ENCODE results near the gene OR2T3. TPM values are rescaled to one million over a fixed set of nuclear protein-coding genes. Genes with fewer than 3 reads are reported as not detected.
A peak's percentile ranks its signal among the peaks of the same experiment; 100 is the strongest.
"Not testable (repeated sequence)": the region's sequence is repeated elsewhere in the genome, so short reads cannot be mapped to it uniquely, and the experiment has no call there.

Gene OR2T3
- total and polyA plus RNA-seq, 8 donors: not detected

- H3K36me3 ChIP-seq; H3K4me1 ChIP-seq; H3K27ac ChIP-seq; H3K9me3 ChIP-seq; DNase-seq; intact Hi-C loops (cut with DNase I); H3K4me3 ChIP-seq; H3K27me3 ChIP-seq; ATAC-seq: not testable (repeated sequence)
Observed at GRCh38 chr1:248481686-248482579, 8.8 kb downstream of the OR2T3 start.

- ATAC-seq; DNase-seq; H3K9me3 ChIP-seq; H3K4me3 ChIP-seq; intact Hi-C loops (cut with DNase I); H3K4me1 ChIP-seq; H3K27me3 ChIP-seq; H3K27ac ChIP-seq; H3K36me3 ChIP-seq: not testable (repeated sequence)
Observed at GRCh38 chr1:248488289-248488688, 15.1 kb downstream of the OR2T3 start, which contains the start of gene OR2T5. Gene OR2T5, plus strand, starts transcription at chr1:248488589. Its CDS starts 0 bp downstream, at chr1:248488589.

- H3K4me3 ChIP-seq; H3K9me3 ChIP-seq; H3K4me1 ChIP-seq; ATAC-seq; DNase-seq; H3K27ac ChIP-seq; intact Hi-C loops (cut with DNase I); H3K27me3 ChIP-seq; H3K36me3 ChIP-seq: not testable (repeated sequence)
Observed at GRCh38 chr1:248496661-248497060, 23.5 kb downstream of the OR2T3 start.

GRCh38 chr1:248500305-248501035 is 27.3 kb downstream of the OR2T3 start:
- H3K36me3 ChIP-seq; DNase-seq; H3K4me1 ChIP-seq; H3K9me3 ChIP-seq; H3K27me3 ChIP-seq; H3K27ac ChIP-seq; intact Hi-C loops (cut with DNase I); H3K4me3 ChIP-seq; ATAC-seq: not testable (repeated sequence)

DNA sequence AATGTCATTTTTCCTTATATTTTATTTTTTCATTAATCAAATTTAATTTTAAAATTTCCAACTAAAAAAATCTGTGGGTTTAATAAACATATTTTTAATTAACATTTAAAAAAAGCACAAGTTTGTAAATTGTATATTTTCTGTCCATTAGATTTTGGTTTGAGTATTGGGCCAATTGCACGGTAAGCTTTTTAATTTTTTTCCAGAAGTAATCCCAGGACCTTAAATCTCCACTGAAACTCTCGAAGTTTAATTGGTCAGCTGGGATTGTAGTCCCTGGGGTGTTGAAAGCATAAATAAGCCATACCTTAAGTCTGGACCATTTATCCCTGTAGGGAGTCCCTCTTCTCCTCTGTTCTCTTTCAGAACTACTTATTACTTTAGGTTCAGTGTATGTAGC is 34.6 kb downstream of the OR2T3 start, which contains the start of gene OR2G6:
TSS of gene OR2G6 (plus strand) at position 301 of the 400 bp plus-strand sequence. CDS start 13,574 bp downstream, outside the sequence.
- H3K4me1 ChIP-seq; H3K27ac ChIP-seq; ATAC-seq; H3K9me3 ChIP-seq; H3K4me3 ChIP-seq; intact Hi-C loops (cut with DNase I); DNase-seq; H3K27me3 ChIP-seq; H3K36me3 ChIP-seq: not testable (repeated sequence)

- H3K36me3 ChIP-seq; H3K4me3 ChIP-seq; DNase-seq; intact Hi-C loops (cut with DNase I); ATAC-seq; H3K4me1 ChIP-seq; H3K27ac ChIP-seq; H3K27me3 ChIP-seq; H3K9me3 ChIP-seq: not testable (repeated sequence)
Observed at GRCh38 chr1:248510217-248510616, 37.1 kb downstream of the OR2T3 start.

GRCh38 chr1:248521856-248522255 is 48.7 kb downstream of the OR2T3 start:
- Histone ChIP-seq H3K9me3 (peaks cover 0 to 2% of the 10 kb centered on the region in 2 donors), H3K27me3 (no peaks in the 10 kb centered on the region), H3K27ac (no peak overlapping the region), H3K4me1 (no peaks in the 10 kb centered on the region), H3K36me3 (no peaks in the 10 kb centered on the region), H3K4me3 (no peak overlapping the region)
- intact Hi-C loops (cut with DNase I): no loop called here
- TF ChIP-seq, protein P1, sequence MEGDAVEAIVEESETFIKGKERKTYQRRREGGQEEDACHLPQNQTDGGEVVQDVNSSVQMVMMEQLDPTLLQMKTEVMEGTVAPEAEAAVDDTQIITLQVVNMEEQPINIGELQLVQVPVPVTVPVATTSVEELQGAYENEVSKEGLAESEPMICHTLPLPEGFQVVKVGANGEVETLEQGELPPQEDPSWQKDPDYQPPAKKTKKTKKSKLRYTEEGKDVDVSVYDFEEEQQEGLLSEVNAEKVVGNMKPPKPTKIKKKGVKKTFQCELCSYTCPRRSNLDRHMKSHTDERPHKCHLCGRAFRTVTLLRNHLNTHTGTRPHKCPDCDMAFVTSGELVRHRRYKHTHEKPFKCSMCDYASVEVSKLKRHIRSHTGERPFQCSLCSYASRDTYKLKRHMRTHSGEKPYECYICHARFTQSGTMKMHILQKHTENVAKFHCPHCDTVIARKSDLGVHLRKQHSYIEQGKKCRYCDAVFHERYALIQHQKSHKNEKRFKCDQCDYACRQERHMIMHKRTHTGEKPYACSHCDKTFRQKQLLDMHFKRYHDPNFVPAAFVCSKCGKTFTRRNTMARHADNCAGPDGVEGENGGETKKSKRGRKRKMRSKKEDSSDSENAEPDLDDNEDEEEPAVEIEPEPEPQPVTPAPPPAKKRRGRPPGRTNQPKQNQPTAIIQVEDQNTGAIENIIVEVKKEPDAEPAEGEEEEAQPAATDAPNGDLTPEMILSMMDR (IDR thresholded peaks at IDR 0.05): no peak
- ATAC-seq (no peak), DNase-seq (peak in 1 of 4 donors; percentile 45)

Other genes starting within 250 kb of the OR2T3 start
- gene OR2M4, start 241.9 kb upstream of the OR2T3 start, total RNA-seq: not detected
- under 1 TPM; 0.04 to 0.12 (median 0.08) TPM for gene OR2M4, start 241.9 kb upstream of the OR2T3 start, polyA plus RNA-seq (ENCODE audit: insufficient read length in 6 of 6)
- gene OR2T33, start 195.4 kb upstream of the OR2T3 start, total RNA-seq: not detected
- not detected for gene OR2T33, start 195.4 kb upstream of the OR2T3 start, polyA plus RNA-seq (ENCODE audit: insufficient read length in 6 of 6)
- gene OR2T12, start 169.9 kb upstream of the OR2T3 start, total RNA-seq: not detected
- under 1 TPM in 4 of 6 donors, not detected in 2; 0.03 to 0.07 (median 0.05) TPM for gene OR2T12, start 169.9 kb upstream of the OR2T3 start, polyA plus RNA-seq (ENCODE audit: insufficient read length in 6 of 6)
- gene OR2M7, start 148.8 kb upstream of the OR2T3 start, total RNA-seq: not detected
- not detected for gene OR2M7, start 148.8 kb upstream of the OR2T3 start, polyA plus RNA-seq (ENCODE audit: insufficient read length in 6 of 6)
- not detected for gene OR14C36, start 124.6 kb upstream of the OR2T3 start, total RNA-seq
- not detected for gene OR14C36, start 124.6 kb upstream of the OR2T3 start, polyA plus RNA-seq (ENCODE audit: insufficient read length in 6 of 6)
- gene OR2T4, start 111.7 kb upstream of the OR2T3 start, total RNA-seq: not detected
- not detected for gene OR2T4, start 111.7 kb upstream of the OR2T3 start, polyA plus RNA-seq (ENCODE audit: insufficient read length in 6 of 6)
- not detected for gene OR2T6, start 97.6 kb upstream of the OR2T3 start, total RNA-seq
- gene OR2T6, start 97.6 kb upstream of the OR2T3 start, polyA plus RNA-seq (ENCODE audit: insufficient read length in 6 of 6): not detected
- not detected for gene OR2T1, start 70.3 kb upstream of the OR2T3 start, total RNA-seq
- gene OR2T1, start 70.3 kb upstream of the OR2T3 start, polyA plus RNA-seq (ENCODE audit: insufficient read length in 6 of 6): not detected
- gene OR2T2, start 27.7 kb upstream of the OR2T3 start, total RNA-seq: not detected
- not detected for gene OR2T2, start 27.7 kb upstream of the OR2T3 start, polyA plus RNA-seq (ENCODE audit: insufficient read length in 6 of 6)
- not detected for gene OR2T5, start 15.2 kb downstream of the OR2T3 start, total RNA-seq
- not detected for gene OR2T5, start 15.2 kb downstream of the OR2T3 start, polyA plus RNA-seq (ENCODE audit: insufficient read length in 6 of 6)
- gene OR2G6, start 34.7 kb downstream of the OR2T3 start, total RNA-seq: not detected
- under 1 TPM in 4 of 6 donors, not detected in 2; 0.04 to 0.06 (median 0.04) TPM for gene OR2G6, start 34.7 kb downstream of the OR2T3 start, polyA plus RNA-seq (ENCODE audit: insufficient read length in 6 of 6)
- gene OR2T29, start 89.4 kb downstream of the OR2T3 start, total RNA-seq: not detected
- not detected for gene OR2T29, start 89.4 kb downstream of the OR2T3 start, polyA plus RNA-seq (ENCODE audit: insufficient read length in 6 of 6)
- gene OR2T34, start 101.4 kb downstream of the OR2T3 start, total RNA-seq: not detected
- not detected for gene OR2T34, start 101.4 kb downstream of the OR2T3 start, polyA plus RNA-seq (ENCODE audit: insufficient read length in 6 of 6)
- not detected for gene OR2T10, start 124.3 kb downstream of the OR2T3 start, total RNA-seq
- gene OR2T10, start 124.3 kb downstream of the OR2T3 start, polyA plus RNA-seq (ENCODE audit: insufficient read length in 6 of 6): not detected
- not detected for gene OR2T11, start 161.7 kb downstream of the OR2T3 start, total RNA-seq
- under 1 TPM in 1 of 6 donors, not detected in 5; 0.04 TPM for gene OR2T11, start 161.7 kb downstream of the OR2T3 start, polyA plus RNA-seq (ENCODE audit: insufficient read length in 6 of 6)
- not detected for gene OR2T35, start 171.9 kb downstream of the OR2T3 start, total RNA-seq
- not detected for gene OR2T35, start 171.9 kb downstream of the OR2T3 start, polyA plus RNA-seq (ENCODE audit: insufficient read length in 6 of 6)
- gene OR2T27, start 182.2 kb downstream of the OR2T3 start, total RNA-seq: not detected
- not detected for gene OR2T27, start 182.2 kb downstream of the OR2T3 start, polyA plus RNA-seq (ENCODE audit: insufficient read length in 6 of 6)
- not detected for gene OR14I1, start 229.4 kb downstream of the OR2T3 start, total RNA-seq
- not detected for gene OR14I1, start 229.4 kb downstream of the OR2T3 start, polyA plus RNA-seq (ENCODE audit: insufficient read length in 6 of 6)